H54 (cell line): ENCODE data around the gene HOXA4.

Experiments used
- DNase-seq: peaks from one replicate; pipeline ENCODE4 v3.0.0; 2011; ENCODE audit warnings: low spot score, mixed read lengths; ENCODE audit not compliant: insufficient read length
- FAIRE-seq: peaks from 3 replicates; lab custom pipeline; 2011; peaks lifted over from hg19 to GRCh38; lab: Jason Lieb, UNC
- POLR2A ChIP-seq: IDR thresholded peaks from 2 replicates; pipeline ENCODE4 v1.6.1; 2011; ENCODE audit warnings: low read depth, mild to moderate bottlenecking, low read length

HOXA4 gene

GRCh38 chr7:27158436-27159265 lies 28.1 kb upstream of the HOXA4 start:
- FAIRE-seq (no peak), DNase-seq (no peak)
- TF ChIP-seq POLR2A, result no peak

- TF ChIP-seq POLR2A, result no peak
- FAIRE-seq (no peak), DNase-seq (no peak)
These were observed 27.3 kb upstream of the HOXA4 start for GRCh38 chr7:27157702-27158431.

- TF ChIP-seq POLR2A, result no peak
- DNase-seq (no peak), FAIRE-seq (no peak)
These were observed 26.6 kb upstream of the HOXA4 start for GRCh38 chr7:27156916-27157701.

GRCh38 chr7:27156508-27156898 lies 25.9 kb upstream of the HOXA4 start, which contains the start of gene HOXA7:
TSS of gene HOXA7 (minus strand) at chr7:27156675. CDS start at chr7:27156545, 130 bp downstream.
- TF ChIP-seq POLR2A, result no peak
- FAIRE-seq (no peak), DNase-seq (no peak)

GRCh38 chr7:27155816-27156507 lies 25.4 kb upstream of the HOXA4 start:
- DNase-seq, result no peak
- TF ChIP-seq POLR2A, result peak; percentile 39

GRCh38 chr7:27154901-27155815 lies 24.6 kb upstream of the HOXA4 start:
- TF ChIP-seq POLR2A, result no peak
- FAIRE-seq (no peak), DNase-seq (no peak)

More at GRCh38 chr7:27155816-27156507, 25.4 kb upstream of the HOXA4 start:
- FAIRE-seq, result no peak

- TF ChIP-seq POLR2A, result no peak
- DNase-seq (no peak), FAIRE-seq (no peak)
These were observed 23.8 kb upstream of the HOXA4 start for GRCh38 chr7:27154369-27154768.

GRCh38 chr7:27153526-27153925 lies 23.0 kb upstream of the HOXA4 start:
- no peak for DNase-seq
- no peak for TF ChIP-seq POLR2A
- FAIRE-seq, result no peak

- DNase-seq (no peak), FAIRE-seq (no peak)
- TF ChIP-seq POLR2A, result no peak
These were observed 22.4 kb upstream of the HOXA4 start for GRCh38 chr7:27152816-27153442.

- TF ChIP-seq POLR2A, result no peak
- no peak for FAIRE-seq
- DNase-seq, result no peak
These were observed 21.6 kb upstream of the HOXA4 start, which contains the start of gene HOXA3 for GRCh38 chr7:27151931-27152815. TSS of gene HOXA3 (minus strand) at chr7:27152583. CDS start at chr7:27110640, 41,943 bp downstream.
